ENCODE data around the gene PDZRN3.

- TF ChIP-seq CTCF (IDR thresholded peaks at IDR 0.05 in 2 of 3, conservative IDR thresholded peaks at IDR 0.05 in 1 of 3; ENCODE audit: borderline replicate concordance in 1 of 3, insufficient read depth in 1 of 3, low read depth in 2 of 3, low read length in 2 of 3), result no peak
- no peak for TF ChIP-seq POLR2A (IDR thresholded peaks at IDR 0.05; ENCODE audit: borderline replicate concordance, extremely low read depth, insufficient read depth, insufficient read length)
- no peak for TF ChIP-seq POLR2AphosphoS5 (IDR thresholded peaks at IDR 0.05; ENCODE audit: low read depth, low read length)
- TF ChIP-seq CBX3 (IDR thresholded peaks at IDR 0.05; ENCODE audit: low read depth), result no peak
- no peak for TF ChIP-seq ZNF274 (IDR thresholded peaks at IDR 0.05; ENCODE audit: low read depth, low read length)
- no peak for TF ChIP-seq EZH2phosphoT487 (IDR thresholded peaks at IDR 0.05; ENCODE audit: borderline replicate concordance)
- no peak for TF ChIP-seq SP1 (IDR thresholded peaks at IDR 0.05; ENCODE audit: low read depth)
- no peak for TF ChIP-seq EGR1 (IDR thresholded peaks at IDR 0.05; ENCODE audit: low read depth)
- TF ChIP-seq CEBPB (IDR thresholded peaks at IDR 0.05; ENCODE audit: low read depth), result no peak
- no peak for TF ChIP-seq SIN3A (IDR thresholded peaks at IDR 0.05; ENCODE audit: low read depth)
Measured at GRCh38 chr3:73459711-73460110, 165.0 kb downstream of the PDZRN3 start.

Data from HCT116 (cell line).